Parathyroid adenoma (tissue), 2 donors: ENCODE data around the gene TRIM63.

Experiments
- H2AFZ ChIP-seq: fragments of 300-600 bp; sonication (generic); one replicate; pipeline ENCODE4 v1.7.0; 2017; ENCODE audit warnings: antibody characterized with exemption, mild to moderate bottlenecking
- H3K27ac ChIP-seq: fragments of 300-600 bp; sonication (generic); one replicate; pipeline ENCODE4 v1.7.0; 2017
- H3K27me3 ChIP-seq: fragments of 300-600 bp; sonication (generic); one replicate; pipeline ENCODE4 v1.7.0; 2017; ENCODE audit warnings: low read length; ENCODE audit not compliant: control insufficient read depth, insufficient read depth
- H3K36me3 ChIP-seq: fragments of 300-600 bp; sonication (generic); one replicate; pipeline ENCODE4 v1.7.0; 2017; ENCODE audit warnings: low read length; ENCODE audit not compliant: control insufficient read depth, insufficient read depth
- H3K4me1 ChIP-seq: fragments of 300-600 bp; sonication (generic); one replicate; pipeline ENCODE4 v1.7.0; 2017; ENCODE audit warnings: control low read depth
- H3K4me2 ChIP-seq: fragments of 300-600 bp; sonication (generic); one replicate; pipeline ENCODE4 v1.7.0; 2017; ENCODE audit warnings: low read length
- H3K4me3 ChIP-seq: fragments of 300-600 bp; sonication (generic); one replicate; pipeline ENCODE4 v1.7.0; 2017; ENCODE audit warnings: low read depth, low read length
- H3K79me2 ChIP-seq: fragments of 300-600 bp; sonication (generic); one replicate; pipeline ENCODE4 v1.7.0; 2017; ENCODE audit warnings: control low read depth
- H3K9ac ChIP-seq: fragments of 300-600 bp; sonication (generic); one replicate; pipeline ENCODE4 v1.7.0; 2017; ENCODE audit warnings: mild to moderate bottlenecking
- H3K9me3 ChIP-seq: fragments of 300-600 bp; sonication (generic); one replicate; pipeline ENCODE4 v1.7.0; 2017; ENCODE audit warnings: low read length; ENCODE audit not compliant: control insufficient read depth
- CTCF ChIP-seq: fragments of 300-600 bp; sonication (generic); IDR thresholded peaks from one replicate; pipeline ENCODE4 v1.7.0; 2017; ENCODE audit warnings: antibody characterized with exemption, mild to moderate bottlenecking
- donor health status: primary hyperparathyroidism.

Gene TRIM63

GRCh38 chr1:26099780-26100179, 32.4 kb upstream of the TRIM63 start:
- TF ChIP-seq CTCF = no peak
- no peak overlapping the region for H3K4me2 ChIP-seq
- H3K9ac ChIP-seq = no peak overlapping the region
- H2AFZ ChIP-seq = no peak overlapping the region
- H3K27ac ChIP-seq = no peak overlapping the region
- H3K27me3 ChIP-seq = no peaks in the 10 kb centered on the region
- no peaks in the 10 kb centered on the region for H3K4me1 ChIP-seq
- no peaks in the 10 kb centered on the region for H3K79me2 ChIP-seq
- no peaks in the 10 kb centered on the region for H3K36me3 ChIP-seq
- no peaks in the 10 kb centered on the region for H3K9me3 ChIP-seq
- no peak overlapping the region for H3K4me3 ChIP-seq

- H3K27me3 ChIP-seq = no peaks in the 10 kb centered on the region
- no peaks in the 10 kb centered on the region for H3K79me2 ChIP-seq
- H3K36me3 ChIP-seq = no peaks in the 10 kb centered on the region
- no peak for TF ChIP-seq CTCF
- H3K9ac ChIP-seq = no peak overlapping the region
- no peak overlapping the region for H3K4me2 ChIP-seq
- H3K27ac ChIP-seq = no peak overlapping the region
- no peaks in the 10 kb centered on the region for H3K4me1 ChIP-seq
- no peaks in the 10 kb centered on the region for H3K9me3 ChIP-seq
- no peak overlapping the region for H2AFZ ChIP-seq
- no peak overlapping the region for H3K4me3 ChIP-seq
These were observed 31.2 kb upstream of the TRIM63 start for GRCh38 chr1:26098602-26099001.

GRCh38 chr1:26097696-26098095, 30.3 kb upstream of the TRIM63 start:
- Histone ChIP-seq H3K4me3 (no peak overlapping the region), H3K9ac (no peak overlapping the region), H3K4me1 (no peaks in the 10 kb centered on the region), H3K36me3 (no peaks in the 10 kb centered on the region), H3K79me2 (no peaks in the 10 kb centered on the region), H3K9me3 (no peaks in the 10 kb centered on the region), H2AFZ (no peak overlapping the region), H3K27ac (no peak overlapping the region), H3K4me2 (no peak overlapping the region), H3K27me3 (no peaks in the 10 kb centered on the region)
- no peak for TF ChIP-seq CTCF

GRCh38 chr1:26096471-26096870, 29.0 kb upstream of the TRIM63 start:
- H3K36me3 ChIP-seq = no peaks in the 10 kb centered on the region
- H2AFZ ChIP-seq = no peak overlapping the region

More at GRCh38 chr1:26096471-26096870, 29.0 kb upstream of the TRIM63 start:
- Histone ChIP-seq H3K4me2 (no peak overlapping the region), H3K9ac (no peak overlapping the region), H3K4me3 (no peak overlapping the region), H3K79me2 (no peaks in the 10 kb centered on the region), H3K4me1 (no peaks in the 10 kb centered on the region), H3K9me3 (no peaks in the 10 kb centered on the region), H3K27me3 (no peaks in the 10 kb centered on the region), H3K27ac (no peak overlapping the region)
- TF ChIP-seq CTCF = no peak
